H9 (cell line): Measurements from ENCODE around the gene DNAAF5. TPM values are rescaled to one million over a fixed set of nuclear protein-coding genes. Genes with fewer than 3 reads are reported as not detected.

Source experiments
- DNase-seq: peaks from one replicate; pipeline ENCODE4 v3.0.0-alpha.2; 2017
- H2AFZ ChIP-seq: one replicate; pipeline ENCODE4 v1.6.1; 2013; ENCODE audit warnings: mild to moderate bottlenecking, low read length, control low read depth, moderate library complexity
- H2AK5ac ChIP-seq: 2 replicates; pipeline ENCODE4 v1.6.1; 2013; ENCODE audit warnings: low read length, control low read depth, mixed read lengths; ENCODE audit not compliant: insufficient read length
- H2BK120ac ChIP-seq: one replicate; pipeline ENCODE4 v1.6.1; 2013; ENCODE audit warnings: low read depth, mild to moderate bottlenecking, low read length, control low read depth, inconsistent platforms; ENCODE audit not compliant: poor library complexity, severe bottlenecking
- H2BK12ac ChIP-seq: 2 replicates; pipeline ENCODE4 v1.6.1; 2013; ENCODE audit warnings: low read length, control low read depth, mixed read lengths, low read depth; ENCODE audit not compliant: insufficient read length
- H2BK15ac ChIP-seq: 2 replicates; pipeline ENCODE4 v1.6.1; 2013; ENCODE audit warnings: low read depth, low read length, control low read depth
- H2BK20ac ChIP-seq: one replicate; pipeline ENCODE4 v1.6.1; 2013; ENCODE audit warnings: low read depth, mild to moderate bottlenecking, low read length, control low read depth, inconsistent platforms; ENCODE audit not compliant: poor library complexity, severe bottlenecking
- H2BK5ac ChIP-seq: 2 replicates; pipeline ENCODE4 v1.6.1; 2013; ENCODE audit warnings: low read length, control low read depth, mixed read lengths; ENCODE audit not compliant: insufficient read length
- H3K14ac ChIP-seq: 2 replicates; pipeline ENCODE4 v1.6.1; 2013; ENCODE audit warnings: low read length, control low read depth; ENCODE audit not compliant: insufficient read depth
- H3K18ac ChIP-seq: 2 replicates; pipeline ENCODE4 v1.6.1; 2013; ENCODE audit warnings: low read depth, mild to moderate bottlenecking, mixed read lengths, low read length, control low read depth; ENCODE audit not compliant: insufficient read length
- H3K23ac ChIP-seq: 2 replicates; pipeline ENCODE4 v1.6.1; 2013; ENCODE audit warnings: low read length, control low read depth, mixed read lengths, low read depth; ENCODE audit not compliant: insufficient read length
- H3K23me2 ChIP-seq: 2 replicates; pipeline ENCODE4 v1.6.1; 2013; ENCODE audit warnings: low read depth, mild to moderate bottlenecking, mixed read lengths, low read length, control low read depth; ENCODE audit not compliant: insufficient read length, poor library complexity, severe bottlenecking
- H3K27ac ChIP-seq: 2 replicates; pipeline ENCODE4 v1.5.1; 2013; ENCODE audit warnings: low read length, control low read depth, mixed read lengths, low read depth; ENCODE audit not compliant: insufficient read length
- H3K27me3 ChIP-seq: 2 replicates; pipeline ENCODE4 v1.6.1; 2013; ENCODE audit warnings: low read length, control low read depth, inconsistent platforms; ENCODE audit not compliant: insufficient read depth
- H3K4ac ChIP-seq: 2 replicates; pipeline ENCODE4 v1.6.1; 2013; ENCODE audit warnings: low read depth, mild to moderate bottlenecking, control low read depth, inconsistent platforms, low read length, moderate library complexity
- H3K4me1 ChIP-seq: 2 replicates; pipeline ENCODE4 v1.6.1; 2013; ENCODE audit warnings: low read length, control low read depth, inconsistent platforms; ENCODE audit not compliant: insufficient read depth
- H3K4me2 ChIP-seq: 2 replicates; pipeline ENCODE4 v1.6.1; 2013; ENCODE audit warnings: low read length, control low read depth, mixed read lengths; ENCODE audit not compliant: insufficient read length, insufficient read depth
- H3K56ac ChIP-seq: 2 replicates; pipeline ENCODE4 v1.6.1; 2013; ENCODE audit warnings: low read depth, mild to moderate bottlenecking, mixed read lengths, low read length, control low read depth; ENCODE audit not compliant: insufficient read length
- H3K79me1 ChIP-seq: 2 replicates; pipeline ENCODE4 v1.6.1; 2013; ENCODE audit warnings: low read depth, mild to moderate bottlenecking, moderate library complexity, low read length, control low read depth, inconsistent platforms; ENCODE audit not compliant: insufficient read depth, poor library complexity, severe bottlenecking
- H3K79me2 ChIP-seq: 2 replicates; pipeline ENCODE4 v1.6.1; 2013; ENCODE audit warnings: low read length, control low read depth, inconsistent platforms; ENCODE audit not compliant: insufficient read depth
- H3K9ac ChIP-seq: 2 replicates; pipeline ENCODE4 v1.6.1; 2013; ENCODE audit warnings: low read length, control low read depth, mixed read lengths; ENCODE audit not compliant: insufficient read length; ENCODE audit errors: extremely low read depth
- H3K9me3 ChIP-seq: one replicate; pipeline ENCODE4 v1.6.1; 2013; ENCODE audit warnings: low read depth, low read length, inconsistent platforms; ENCODE audit not compliant: control insufficient read depth
- H3T11ph ChIP-seq: one replicate; pipeline ENCODE4 v1.6.1; 2013; ENCODE audit warnings: mild to moderate bottlenecking, low read length, control low read depth, inconsistent platforms
- H4K20me1 ChIP-seq: one replicate; pipeline ENCODE4 v1.6.1; 2013; ENCODE audit not compliant: control insufficient read depth, insufficient read length, insufficient read depth
- H4K5ac ChIP-seq: 2 replicates; pipeline ENCODE4 v1.6.1; 2013; ENCODE audit warnings: low read depth, mild to moderate bottlenecking, mixed read lengths, low read length, control low read depth; ENCODE audit not compliant: insufficient read length
- H4K8ac ChIP-seq: replicated peaks from 2 replicates; pipeline ENCODE4 v1.6.1; 2013; ENCODE audit warnings: low read length, control low read depth, mixed read lengths, low read depth; ENCODE audit not compliant: insufficient read length
- H4K91ac ChIP-seq: 2 replicates; pipeline ENCODE4 v1.6.1; 2013; ENCODE audit warnings: low read depth, mild to moderate bottlenecking, moderate library complexity, mixed read lengths, low read length, control low read depth; ENCODE audit not compliant: insufficient read length
- H3K27ac Mint-ChIP-seq, 3 experiments: 2 replicates in 2 of 3; 3 replicates in 1 of 3; pipeline ENCODE4 v1.8.0; 2020 to 2021; ENCODE audit warnings: mixed read lengths in 3 of 3, mild to moderate bottlenecking in 1 of 3, moderate library complexity in 1 of 3
- H3K27me3 Mint-ChIP-seq: 2 replicates; pipeline ENCODE4 v1.8.0; 2021; ENCODE audit warnings: low read depth, mild to moderate bottlenecking, moderate library complexity, mixed read lengths
- H3K36me3 Mint-ChIP-seq, 3 experiments: 2 replicates in 2 of 3; 3 replicates in 1 of 3; pipeline ENCODE4 v1.8.0; 2020 to 2021; ENCODE audit warnings: low read depth in 3 of 3, mixed read lengths in 3 of 3; ENCODE audit not compliant: insufficient read depth in 1 of 3
- H3K4me1 Mint-ChIP-seq, 2 experiments: 2 replicates each; pipeline ENCODE4 v1.8.0; 2020; ENCODE audit warnings: mixed read lengths in 2 of 2
- H3K4me3 Mint-ChIP-seq, 2 experiments: 2 replicates in 1 of 2; 3 replicates in 1 of 2; pipeline ENCODE4 v1.8.0; 2020 to 2021; ENCODE audit warnings: mild to moderate bottlenecking in 2 of 2, mixed read lengths in 2 of 2, moderate library complexity in 1 of 2
- H3K9me3 Mint-ChIP-seq, 2 experiments: 2 replicates in 1 of 2; 3 replicates in 1 of 2; pipeline ENCODE4 v1.8.0; 2020; ENCODE audit warnings: mild to moderate bottlenecking in 2 of 2, mixed read lengths in 2 of 2, moderate library complexity in 1 of 2
- WGBS: extraction: QIAGEN DNeasy Blood & Tissue Kit; methylation state at CpG from one replicate; pipeline ENCODE4 v1.1.7; 2013; ENCODE audit warnings: missing lambda C conversion rate, low lambda C conversion rate, mixed read lengths; ENCODE audit not compliant: insufficient read length; ENCODE audit errors: extremely low coverage; 5-methylcytosine and 5-hydroxymethylcytosine counted together
- total RNA-seq: library from RNA; stranded (reverse); gene quantifications from 2 replicates; pipeline ENCODE4 v1.2.1, GENCODE V29; 2021
- TF ChIP-seq, protein P1 (sequence below): fragments of 200-600 bp; sonication (generic); conservative IDR thresholded peaks from 3 replicates; pipeline ENCODE4 v1.8.0; 2021; ENCODE audit warnings: antibody characterized with exemption, mild to moderate bottlenecking

DNAAF5 gene
- total RNA-seq, 1 experiment from 2014 or later = 43.5 TPM

DNA sequence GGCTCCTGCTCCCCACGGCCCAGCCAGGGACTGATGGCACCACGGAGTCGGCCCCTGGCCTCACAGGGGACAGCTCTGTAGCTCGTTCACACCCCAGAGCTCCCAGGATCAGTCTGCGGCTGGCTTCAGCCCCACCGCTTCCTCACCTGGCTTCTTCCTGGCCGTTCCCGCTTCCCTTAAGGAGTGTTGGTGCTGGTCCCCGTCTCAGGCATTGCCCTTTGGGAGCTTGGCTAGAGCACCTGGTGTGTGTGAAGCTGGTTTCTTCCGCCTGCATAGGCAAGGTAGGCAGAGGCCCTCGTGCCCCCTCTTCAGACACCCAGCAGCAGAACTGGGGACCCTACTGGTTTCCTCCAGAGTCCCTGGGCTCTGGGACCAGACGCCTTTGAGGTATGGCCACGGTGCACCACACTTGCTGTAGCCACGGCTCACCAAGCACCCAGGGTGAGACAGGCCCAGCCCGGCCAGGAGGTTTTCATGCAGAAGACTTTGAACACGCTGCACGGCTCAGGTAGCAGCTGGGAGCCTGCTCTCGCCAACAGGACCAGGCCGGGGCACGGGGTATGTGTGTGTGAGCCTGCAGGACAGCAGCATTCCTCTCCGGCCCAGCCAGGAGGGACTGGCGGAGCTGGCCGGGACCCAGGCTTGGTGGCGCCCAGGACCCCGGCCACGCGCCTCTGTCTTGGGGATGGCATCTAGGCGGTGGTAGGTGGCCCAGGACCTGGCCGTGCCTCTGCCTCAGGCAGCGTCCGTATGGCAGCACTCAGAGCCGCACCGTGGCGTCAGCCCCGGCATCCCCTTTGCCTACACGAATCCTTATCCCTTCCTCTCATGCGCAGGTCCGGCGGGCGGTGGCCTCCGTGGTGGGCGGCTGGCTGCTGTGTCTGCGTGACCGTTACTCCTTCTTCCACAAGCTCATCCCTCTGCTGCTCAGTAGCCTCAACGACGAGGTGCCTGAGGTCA, 13.8 kb downstream of the DNAAF5 start:
- WGBS = no CpG with 5 or more reads among the region's 46 CpGs

More for the DNA sequence above, 13.8 kb downstream of the DNAAF5 start:
- Histone ChIP-seq H2AFZ (no peak overlapping the region), H3K18ac (no peak overlapping the region), H3K27ac (no peak overlapping the region), H3K23ac (no peak overlapping the region), H3K56ac (no peak overlapping the region), H4K8ac (no peak overlapping the region), H3K79me2 (peaks cover 5% of the 10 kb centered on the region; the same call in 1 of the 2 replicates), H4K91ac (no peak overlapping the region), H2BK15ac (no peak overlapping the region), H2AK5ac (no peak overlapping the region), H3T11ph (no peak overlapping the region), H2BK20ac (no peak overlapping the region), H3K4ac (no peak overlapping the region), H4K20me1 (no peaks in the 10 kb centered on the region), H2BK120ac (no peak overlapping the region), H4K5ac (no peak overlapping the region), H2BK5ac (no peak overlapping the region), H3K9me3 (peaks cover 2% of the 10 kb centered on the region), H3K4me2 (no peak overlapping the region), H3K9ac (no peak overlapping the region), H3K14ac (no peak overlapping the region), H3K27me3 (no peaks in the 10 kb centered on the region), H3K4me1 (no peaks in the 10 kb centered on the region), H3K23me2 (no peaks in the 10 kb centered on the region), H2BK12ac (no peak overlapping the region), H3K79me1 (peaks cover 2% of the 10 kb centered on the region)
- peak; percentile 22 for DNase-seq
- H3K4me1 Mint-ChIP-seq = 0 out of 4 replicates have a peak, but pooled peaks cover 0 to 2% of the 10 kb centered on the region in 2 experiments
- no peak overlapping the region for H3K4me3 Mint-ChIP-seq
- H3K9me3 Mint-ChIP-seq = no peaks in the 10 kb centered on the region; a peak in 1 of 5 replicates
- TF ChIP-seq, protein P1, sequence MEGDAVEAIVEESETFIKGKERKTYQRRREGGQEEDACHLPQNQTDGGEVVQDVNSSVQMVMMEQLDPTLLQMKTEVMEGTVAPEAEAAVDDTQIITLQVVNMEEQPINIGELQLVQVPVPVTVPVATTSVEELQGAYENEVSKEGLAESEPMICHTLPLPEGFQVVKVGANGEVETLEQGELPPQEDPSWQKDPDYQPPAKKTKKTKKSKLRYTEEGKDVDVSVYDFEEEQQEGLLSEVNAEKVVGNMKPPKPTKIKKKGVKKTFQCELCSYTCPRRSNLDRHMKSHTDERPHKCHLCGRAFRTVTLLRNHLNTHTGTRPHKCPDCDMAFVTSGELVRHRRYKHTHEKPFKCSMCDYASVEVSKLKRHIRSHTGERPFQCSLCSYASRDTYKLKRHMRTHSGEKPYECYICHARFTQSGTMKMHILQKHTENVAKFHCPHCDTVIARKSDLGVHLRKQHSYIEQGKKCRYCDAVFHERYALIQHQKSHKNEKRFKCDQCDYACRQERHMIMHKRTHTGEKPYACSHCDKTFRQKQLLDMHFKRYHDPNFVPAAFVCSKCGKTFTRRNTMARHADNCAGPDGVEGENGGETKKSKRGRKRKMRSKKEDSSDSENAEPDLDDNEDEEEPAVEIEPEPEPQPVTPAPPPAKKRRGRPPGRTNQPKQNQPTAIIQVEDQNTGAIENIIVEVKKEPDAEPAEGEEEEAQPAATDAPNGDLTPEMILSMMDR = no peak
- no peak overlapping the region for H3K27ac Mint-ChIP-seq
- H3K27me3 Mint-ChIP-seq = no peaks in the 10 kb centered on the region
- H3K36me3 Mint-ChIP-seq = peaks cover 24 to 40% (median 34%) of the 10 kb centered on the region in 3 experiments
